GM12878 (cell line): ENCODE results near the gene RAC2. TPM values are rescaled to one million over a fixed set of nuclear protein-coding genes. Genes with fewer than 3 reads are reported as not detected.

Source experiments
- ATAC-seq: fragments of 200-7000 bp; cut with Tn5 transposase; 3 replicates; pipeline ENCODE4 v1.9.1; 2020; ENCODE audit warnings: mild to moderate bottlenecking, moderate library complexity
- BruUV-seq: library from RNA; stranded (reverse); fragments of 400-500 nt; replicated peaks from 2 replicates; lab custom pipeline; 2021; lab: Mats Ljungman, UMichigan
- CTCF ChIA-PET: fragments of 300-600 bp; sonication (Branson Sonifier 250); formaldehyde crosslinking; extraction: SDS; loops from one replicate; lab custom pipeline; 2021; ENCODE audit warnings: inconsistent platforms; lab: Yijun Ruan, JAX
- POLR2A ChIA-PET: fragments of 350-600 bp; formaldehyde crosslinking; extraction: SDS; loops from one replicate; lab custom pipeline; 2021; ENCODE audit warnings: inconsistent platforms; lab: Charles Lee
- RAD21 ChIA-PET: fragments of 300-600 bp; sonication (Branson Sonifier 250); formaldehyde crosslinking; loops from one replicate; lab custom pipeline; 2023; ENCODE audit warnings: antibody characterized with exemption; ENCODE audit not compliant: unreplicated experiment; lab: Charles Lee
- SMC1A ChIA-PET: fragments of 300-600 bp; sonication (Branson Sonifier 250); formaldehyde crosslinking; loops from one replicate; lab custom pipeline; 2023; ENCODE audit not compliant: unreplicated experiment, uncharacterized antibody; lab: Charles Lee
- DNase-seq: peaks from one replicate; pipeline ENCODE4 v3.0.0-alpha.2; 2011; ENCODE audit warnings: low read depth, low spot score
- FAIRE-seq: peaks from 3 replicates; lab custom pipeline; 2011; peaks lifted over from hg19 to GRCh38; lab: Jason Lieb, UNC
- H2AFZ ChIP-seq: 2 replicates; pipeline ENCODE4 v1.6.0; 2011; ENCODE audit warnings: low read depth, low read length, control low read depth; ENCODE audit not compliant: control insufficient read depth
- H3K27ac ChIP-seq: 2 replicates; pipeline ENCODE4 v1.5.1; 2011; ENCODE audit warnings: control low read depth; ENCODE audit not compliant: control insufficient read depth, insufficient read depth
- H3K27me3 ChIP-seq, 2 experiments: replicated peaks in 1 of 2; 2 replicates each; pipeline versions ENCODE4 v1.6.0 to v1.6.1; 2011; ENCODE audit warnings: low read length in 1 of 2; ENCODE audit not compliant: control insufficient read depth in 2 of 2, insufficient read depth in 2 of 2
- H3K36me3 ChIP-seq, 2 experiments: 2 replicates each; pipeline ENCODE4 v1.5.1; 2011; ENCODE audit warnings: low read length in 1 of 2; ENCODE audit not compliant: control insufficient read depth in 2 of 2, insufficient read depth in 2 of 2
- H3K4me1 ChIP-seq: 2 replicates; pipeline ENCODE4 v1.6.1; 2011; ENCODE audit warnings: mild to moderate bottlenecking, low read length, moderate library complexity, mixed read lengths; ENCODE audit not compliant: control insufficient read depth, insufficient read depth
- H3K4me2 ChIP-seq: 2 replicates; pipeline ENCODE4 v1.6.0; 2011; ENCODE audit warnings: control low read depth; ENCODE audit not compliant: control insufficient read depth, insufficient read depth
- H3K4me3 ChIP-seq: fragments of 200-600 bp; sonication (generic); 2 replicates; pipeline ENCODE4 v1.5.1; 2016
- H3K79me2 ChIP-seq: 2 replicates; pipeline ENCODE4 v1.6.0; 2011; ENCODE audit warnings: low read length; ENCODE audit not compliant: control insufficient read depth, insufficient read depth
- H3K9ac ChIP-seq: 2 replicates; pipeline ENCODE4 v1.8.0; 2011; ENCODE audit warnings: low read length, control low read depth, mixed read lengths; ENCODE audit not compliant: control insufficient read depth, insufficient read depth
- H3K9me3 ChIP-seq: replicated peaks from 3 replicates; pipeline ENCODE4 v1.5.1; 2011; ENCODE audit warnings: mild to moderate bottlenecking, low read length; ENCODE audit not compliant: control insufficient read depth, insufficient read depth
- H4K20me1 ChIP-seq: 2 replicates; pipeline ENCODE4 v1.6.0; 2011; ENCODE audit not compliant: control insufficient read depth, insufficient read depth
- MTA2 ChIP-seq: fragments of 450-650 bp; IDR thresholded peaks from 2 replicates; pipeline ENCODE4 v1.6.1; 2016; ENCODE audit warnings: low read depth, mild to moderate bottlenecking, moderate library complexity
- PAX5 ChIP-seq: IDR thresholded peaks from 2 replicates; pipeline ENCODE4 v1.6.1; 2011; ENCODE audit warnings: low read depth, low read length, borderline replicate concordance
- POLR2A ChIP-seq: IDR thresholded peaks from 2 replicates; pipeline ENCODE4 v1.6.1; 2011; ENCODE audit warnings: low read depth, mild to moderate bottlenecking, low read length
- RB1 ChIP-seq: fragments of 450-650 bp; formaldehyde crosslinking; IDR thresholded peaks from 2 replicates; pipeline ENCODE4 v1.6.1; 2017; ENCODE audit warnings: mild to moderate bottlenecking, borderline replicate concordance
- RUNX3 ChIP-seq: IDR thresholded peaks from 2 replicates; pipeline ENCODE4 v1.6.1; 2012; ENCODE audit warnings: low read length, inconsistent platforms
- SMC3 ChIP-seq: IDR thresholded peaks from 2 replicates; pipeline ENCODE4 v1.6.1; 2011; ENCODE audit warnings: low read length, improper control_type of control experiment, borderline replicate concordance
- SREBF1 ChIP-seq: IDR thresholded peaks from 2 replicates; pipeline ENCODE4 v1.6.1; 2012; ENCODE audit warnings: mild to moderate bottlenecking, low read length
- WGBS: methylation state at CpG from one replicate; pipeline ENCODE4 v1.1.6; 2016; ENCODE audit warnings: low lambda C conversion rate; ENCODE audit not compliant: insufficient replicate concordance, insufficient coverage; ENCODE audit errors: missing lambda C conversion rate; 5-methylcytosine and 5-hydroxymethylcytosine counted together
- in situ Hi-C: fragments of 300-500 bp; cut with MboI; formaldehyde crosslinking; loops from 9 replicates; pipeline ENCODE4 v1.14.3; 2018; ENCODE audit warnings: mixed read lengths
- intact Hi-C: fragments of 100-400 bp; cut with micrococcal nuclease; formaldehyde crosslinking; loops from one replicate; pipeline ENCODE4 v1.14.2; 2022; ENCODE audit not compliant: unreplicated experiment
- polyA plus RNA-seq, 11 experiments: library from polyadenylated mRNA; depleted of rRNA in 4 of 11; unstranded in 6 of 11; stranded (reverse) in 5 of 11; fragments of >200 nt; fragmentation: Nextera tagmentation in 4 of 11; fragmentation: Illumina TruSeq in 1 of 11; extraction: Ambion mirVana in 4 of 11; extraction: Trizol in 1 of 11; gene quantifications; 1 replicate in 1 of 11; 2 replicates in 10 of 11; pipeline versions ENCODE4 v1.2.1 to v1.2.3, GENCODE V29; 2011 to 2016; ENCODE audit warnings: inconsistent platforms in 2 of 11, missing spikeins in 2 of 11, low read depth in 1 of 11
- total RNA-seq, 4 experiments: library from RNA; depleted of rRNA in 3 of 4; stranded (reverse); fragments of >200 nt in 3 of 4; fragmentation: Illumina TruSeq in 1 of 4; extraction: Trizol in 1 of 4; gene quantifications; 2 replicates each; pipeline versions ENCODE4 v1.2.1 to v1.2.3, GENCODE V29; 2013 to 2021
- TF ChIP-seq, protein P1 (sequence below): fragments of 450-650 bp; IDR thresholded peaks from 2 replicates; pipeline ENCODE4 v1.6.1; 2017; ENCODE audit warnings: borderline replicate concordance

The RAC2 gene
- total and polyA plus RNA-seq, 10 of the 15 experiments (the other 5 are each of a cell fraction or from before 2014, with no cell fraction given) = 102 to 386 (median 304) TPM

DNA sequence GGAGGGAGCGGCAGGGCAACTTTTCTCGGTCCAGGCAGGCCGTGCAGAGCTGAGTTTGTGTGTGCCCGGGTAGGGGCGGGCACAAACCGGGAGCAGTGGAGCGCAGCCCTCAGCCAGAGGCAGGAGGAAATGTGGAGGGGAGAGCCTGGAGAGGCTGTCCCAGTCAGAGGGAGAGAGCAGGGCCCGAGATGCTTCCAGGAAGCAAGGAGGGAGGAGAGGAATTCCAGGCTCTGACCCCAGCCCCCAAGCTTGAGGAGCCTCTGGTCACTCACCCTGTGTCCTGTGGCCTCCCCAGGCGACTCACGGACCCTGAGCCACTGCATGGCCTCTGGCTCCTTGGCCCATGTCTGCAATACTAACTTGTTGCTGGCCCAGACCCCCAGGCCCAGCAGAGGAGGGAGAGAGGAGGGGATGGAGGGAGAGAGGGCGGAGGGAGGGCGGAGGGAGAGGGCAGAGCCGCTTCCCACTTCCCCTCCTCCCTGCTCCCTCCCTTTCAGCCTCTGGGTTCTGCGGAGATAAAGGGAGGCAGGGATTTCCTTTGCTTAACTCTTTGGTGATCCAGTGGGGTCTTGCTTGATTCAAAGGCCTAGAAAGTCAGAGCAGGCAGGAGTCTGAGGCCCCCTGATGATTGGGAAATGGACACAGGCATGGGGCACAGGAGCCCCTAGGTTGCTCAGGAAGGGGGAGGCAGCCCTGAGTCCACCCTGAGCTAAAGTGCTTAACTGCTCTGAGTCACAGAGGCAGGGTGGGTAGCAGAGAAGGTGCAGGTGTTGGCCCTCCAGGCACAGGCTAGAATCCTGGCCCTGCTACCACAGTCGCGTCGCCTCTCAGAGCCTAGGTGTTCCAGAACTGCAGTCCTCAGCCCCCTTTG is 55.9 kb downstream of the RAC2 start, which contains the start of gene C1QTNF6:
Gene C1QTNF6 (minus strand): TSS at position 357 of the 871 bp plus-strand sequence. CDS start 34 bp downstream, at position 323.
- no peak for ATAC-seq
- in situ Hi-C loops (loop anchor here (5.0 kb wide), 1 partner anchor 106 kb away; no protein-coding TSS in a partner anchor), intact Hi-C loops (no loop called here)
- BruUV-seq = no TSS peak
- WGBS = 86% methylated on average over 12 of the region's 17 CpGs
- ChIA-PET CTCF (interaction anchor here (0.5 to 1.8 kb wide), 3 partner anchors 23 to 331 kb away, joined by 3 to 5 read pairs (median 3); no protein-coding TSS in a partner anchor), RAD21 (no interaction called here), SMC1A (interaction anchor here (1.0 to 1.9 kb wide), 2 partner anchors 9 to 71 kb away, joined by 3 to 4 read pairs; no protein-coding TSS in a partner anchor), POLR2A (interaction anchor here (1.2 kb wide), 1 partner anchor 11 kb away, joined by 3 read pairs; no protein-coding TSS in a partner anchor)
- Histone ChIP-seq H3K79me2 (no peaks in the 10 kb centered on the region), H3K4me3 (no peak within 1 kb of the TSS), H3K27ac (no peak within 1 kb of the TSS), H2AFZ (no peak within 1 kb of the TSS), H3K36me3 (no peaks in the 10 kb centered on the region), H4K20me1 (no peaks in the 10 kb centered on the region), H3K4me1 (no peaks in the 10 kb centered on the region), H3K27me3 (no peaks in the 10 kb centered on the region), H3K9ac (no peak within 1 kb of the TSS), H3K4me2 (no peak within 1 kb of the TSS), H3K9me3 (no peaks in the 10 kb centered on the region; the same call in 2 of the 3 replicates)
- no peak for DNase-seq
- FAIRE-seq = no peak
- TF ChIP-seq MTA2 (no peak), SREBF1 (no peak), RB1 (no peak), PAX5 (no peak), SMC3 (no peak), RUNX3 (no peak), POLR2A (no peak)
- TF ChIP-seq, protein P1, sequence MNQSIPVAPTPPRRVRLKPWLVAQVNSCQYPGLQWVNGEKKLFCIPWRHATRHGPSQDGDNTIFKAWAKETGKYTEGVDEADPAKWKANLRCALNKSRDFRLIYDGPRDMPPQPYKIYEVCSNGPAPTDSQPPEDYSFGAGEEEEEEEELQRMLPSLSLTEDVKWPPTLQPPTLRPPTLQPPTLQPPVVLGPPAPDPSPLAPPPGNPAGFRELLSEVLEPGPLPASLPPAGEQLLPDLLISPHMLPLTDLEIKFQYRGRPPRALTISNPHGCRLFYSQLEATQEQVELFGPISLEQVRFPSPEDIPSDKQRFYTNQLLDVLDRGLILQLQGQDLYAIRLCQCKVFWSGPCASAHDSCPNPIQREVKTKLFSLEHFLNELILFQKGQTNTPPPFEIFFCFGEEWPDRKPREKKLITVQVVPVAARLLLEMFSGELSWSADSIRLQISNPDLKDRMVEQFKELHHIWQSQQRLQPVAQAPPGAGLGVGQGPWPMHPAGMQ = no peak
